DMS 273 (cell line): ENCODE results near the gene PLAC8.
"Not testable (repeated sequence)": the region's sequence is repeated elsewhere in the genome, so short reads cannot be mapped to it uniquely, and the experiment has no call there.

Experiments
- DNase-seq: peaks from one replicate; lab custom pipeline; 2025; ENCODE audit not compliant: unreplicated experiment; lab: John Stamatoyannopoulos, UW

Gene PLAC8

GRCh38 chr4:83112678-83113428 lies 1.7 kb downstream of the PLAC8 start:
- no peak for DNase-seq

GRCh38 chr4:83112231-83112630 lies 2.3 kb downstream of the PLAC8 start:
- DNase-seq: no peak

GRCh38 chr4:83111751-83112141 lies 2.8 kb downstream of the PLAC8 start:
- not testable (repeated sequence) for DNase-seq

- DNase-seq: peak; percentile 7
Measured at GRCh38 chr4:83110970-83111750, 3.4 kb downstream of the PLAC8 start.

- DNase-seq: peak; percentile 95
Measured at GRCh38 chr4:83110223-83110945, 4.1 kb downstream of the PLAC8 start.

GRCh38 chr4:83109480-83110222 lies 4.9 kb downstream of the PLAC8 start:
- DNase-seq: peak; percentile 67

GRCh38 chr4:83108101-83108861 lies 6.2 kb downstream of the PLAC8 start:
- DNase-seq: no peak

GRCh38 chr4:83107631-83108030 lies 6.9 kb downstream of the PLAC8 start:
- no peak for DNase-seq

GRCh38 chr4:83104991-83105390 lies 9.5 kb downstream of the PLAC8 start:
- DNase-seq: no peak

- DNase-seq: no peak
Measured at GRCh38 chr4:83096397-83096796, 18.1 kb downstream of the PLAC8 start.

GRCh38 chr4:83093060-83093640 lies 21.4 kb downstream of the PLAC8 start:
- peak; percentile 13 for DNase-seq

- DNase-seq: no peak
Measured at GRCh38 chr4:83089410-83090157, 24.9 kb downstream of the PLAC8 start.

- DNase-seq: not testable (repeated sequence)
Measured at GRCh38 chr4:83084956-83085355, 29.6 kb downstream of the PLAC8 start.

- no peak for DNase-seq
Measured at GRCh38 chr4:83083925-83084475, 30.5 kb downstream of the PLAC8 start.

GRCh38 chr4:83082777-83083176 lies 31.8 kb downstream of the PLAC8 start:
- DNase-seq: no peak

GRCh38 chr4:83080561-83080960 lies 34.0 kb downstream of the PLAC8 start:
- DNase-seq: no peak

GRCh38 chr4:83075311-83076095 lies 39.0 kb downstream of the PLAC8 start:
- DNase-seq: no peak

GRCh38 chr4:83074783-83075182 lies 39.7 kb downstream of the PLAC8 start:
- DNase-seq: not testable (repeated sequence)
